ENCODE measurements around the gene VDR.

VDR gene

DNA sequence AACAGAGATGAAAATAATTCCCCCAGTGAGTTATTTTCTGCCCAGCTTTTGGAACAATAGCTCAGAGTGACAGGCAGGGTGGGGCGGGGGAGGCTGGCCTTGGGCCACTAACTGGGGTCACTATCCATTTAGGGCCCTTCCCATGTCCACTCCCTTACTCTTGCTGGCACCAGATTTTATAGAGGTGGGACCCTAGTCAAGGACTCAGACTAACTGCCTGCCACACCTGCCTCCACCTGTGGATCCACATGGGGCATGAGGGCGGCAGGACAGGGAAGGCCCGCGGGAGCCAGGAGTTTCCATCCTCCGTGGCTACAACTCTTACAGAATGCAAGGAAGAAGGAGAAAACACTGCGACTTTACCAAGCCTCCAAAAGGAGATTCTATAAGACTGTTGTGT lies 10.1 kb downstream of the VDR start:
- peak overlapping the region; percentile 9; the same call in 1 of the 2 replicates for H3K4me3 ChIP-seq (ENCODE audit: low read length)
- peak overlapping the region; percentile 87 for H3K4me2 ChIP-seq (ENCODE audit: low read depth, low read length)

DNA sequence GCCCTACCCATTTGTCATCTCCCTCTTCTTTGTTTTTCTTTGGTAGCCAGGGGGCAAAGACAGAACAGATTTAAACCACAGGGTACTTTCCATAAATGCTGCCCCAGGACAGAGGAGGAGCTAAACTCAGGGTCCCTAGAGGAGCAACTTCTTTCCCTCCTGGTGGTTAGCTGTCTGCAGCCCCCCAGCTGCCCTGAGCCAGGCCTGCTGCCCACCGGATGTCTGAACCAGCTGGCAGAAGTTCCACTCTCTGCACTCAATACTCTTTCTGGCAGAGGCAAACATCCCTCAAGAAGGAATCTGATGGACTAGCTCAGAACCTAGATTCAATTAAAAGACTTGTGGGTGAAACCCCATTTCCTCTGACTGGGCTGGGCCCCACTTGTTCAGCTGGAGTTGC lies 10.7 kb downstream of the VDR start:
- TF ChIP-seq EZH2phosphoT487 (IDR thresholded peaks at IDR 0.05; ENCODE audit: low read length) (no peak), EZH2 (optimal IDR thresholded peaks at IDR 0.05; ENCODE audit: low read depth, low read length) (no peak)
- TF ChIP-seq, protein P1, sequence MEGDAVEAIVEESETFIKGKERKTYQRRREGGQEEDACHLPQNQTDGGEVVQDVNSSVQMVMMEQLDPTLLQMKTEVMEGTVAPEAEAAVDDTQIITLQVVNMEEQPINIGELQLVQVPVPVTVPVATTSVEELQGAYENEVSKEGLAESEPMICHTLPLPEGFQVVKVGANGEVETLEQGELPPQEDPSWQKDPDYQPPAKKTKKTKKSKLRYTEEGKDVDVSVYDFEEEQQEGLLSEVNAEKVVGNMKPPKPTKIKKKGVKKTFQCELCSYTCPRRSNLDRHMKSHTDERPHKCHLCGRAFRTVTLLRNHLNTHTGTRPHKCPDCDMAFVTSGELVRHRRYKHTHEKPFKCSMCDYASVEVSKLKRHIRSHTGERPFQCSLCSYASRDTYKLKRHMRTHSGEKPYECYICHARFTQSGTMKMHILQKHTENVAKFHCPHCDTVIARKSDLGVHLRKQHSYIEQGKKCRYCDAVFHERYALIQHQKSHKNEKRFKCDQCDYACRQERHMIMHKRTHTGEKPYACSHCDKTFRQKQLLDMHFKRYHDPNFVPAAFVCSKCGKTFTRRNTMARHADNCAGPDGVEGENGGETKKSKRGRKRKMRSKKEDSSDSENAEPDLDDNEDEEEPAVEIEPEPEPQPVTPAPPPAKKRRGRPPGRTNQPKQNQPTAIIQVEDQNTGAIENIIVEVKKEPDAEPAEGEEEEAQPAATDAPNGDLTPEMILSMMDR (IDR thresholded peaks at IDR 0.05; ENCODE audit: low read length) = no peak
- Histone ChIP-seq H3K9me3 (replicated peaks; ENCODE audit: insufficient read depth, low read length) (no peaks in the 10 kb centered on the region), H3K4me3 (ENCODE audit: low read length) (peak overlapping the region; percentile 9; the same call in 1 of the 2 replicates), H3K4me1 (ENCODE audit: low read length) (peaks cover 79% of the 10 kb centered on the region), H3F3A (ENCODE audit: insufficient read depth, low read length) (peaks cover 41% of the 10 kb centered on the region), H3K79me2 (ENCODE audit: low read length) (peaks cover 89% of the 10 kb centered on the region), H3K9me2 (replicated peaks; ENCODE audit: insufficient read depth, low read length) (no peaks in the 10 kb centered on the region), H3K9ac (ENCODE audit: low read length) (peak overlapping the region; percentile 33; the same call in 1 of the 2 replicates), H3K36me3 (replicated peaks; ENCODE audit: insufficient read depth, low read length) (no peaks in the 10 kb centered on the region), H3K4me2 (ENCODE audit: low read depth, low read length) (peak overlapping the region; percentile 87), H4K20me1 (ENCODE audit: insufficient read depth, low read length) (no peaks in the 10 kb centered on the region), H3K27ac (ENCODE audit: low read length) (peak overlapping the region; percentile 93), H3K27me3 (replicated peaks; ENCODE audit: insufficient read depth, low read length) (no peaks in the 10 kb centered on the region), H2AFZ (ENCODE audit: low read length) (no peak overlapping the region)
- DNase-seq = peak; percentile 67

More for the DNA sequence above, 10.1 kb downstream of the VDR start:
- peaks cover 41% of the 10 kb centered on the region for H3F3A ChIP-seq (ENCODE audit: insufficient read depth, low read length)
- no peaks in the 10 kb centered on the region for H3K27me3 ChIP-seq (replicated peaks; ENCODE audit: insufficient read depth, low read length)
- peak overlapping the region; percentile 93; the same call in 1 of the 2 replicates for H3K27ac ChIP-seq (ENCODE audit: low read length)
- no peaks in the 10 kb centered on the region for H4K20me1 ChIP-seq (ENCODE audit: insufficient read depth, low read length)
- TF ChIP-seq, protein P1 (IDR thresholded peaks at IDR 0.05; ENCODE audit: low read length) = no peak
- TF ChIP-seq EZH2phosphoT487 (IDR thresholded peaks at IDR 0.05; ENCODE audit: low read length) (no peak), EZH2 (optimal IDR thresholded peaks at IDR 0.05; ENCODE audit: low read depth, low read length) (no peak)
- DNase-seq = no peak
- H3K36me3 ChIP-seq (replicated peaks; ENCODE audit: insufficient read depth, low read length) = no peaks in the 10 kb centered on the region
- H3K4me1 ChIP-seq (ENCODE audit: low read length) = peaks cover 76% of the 10 kb centered on the region
- no peak overlapping the region for H2AFZ ChIP-seq (ENCODE audit: low read length)
- no peaks in the 10 kb centered on the region for H3K9me2 ChIP-seq (replicated peaks; ENCODE audit: insufficient read depth, low read length)
- H3K79me2 ChIP-seq (ENCODE audit: low read length) = peaks cover 89% of the 10 kb centered on the region
- peak overlapping the region; percentile 33; the same call in 1 of the 2 replicates for H3K9ac ChIP-seq (ENCODE audit: low read length)
- no peaks in the 10 kb centered on the region for H3K9me3 ChIP-seq (replicated peaks; ENCODE audit: insufficient read depth, low read length)

DNA sequence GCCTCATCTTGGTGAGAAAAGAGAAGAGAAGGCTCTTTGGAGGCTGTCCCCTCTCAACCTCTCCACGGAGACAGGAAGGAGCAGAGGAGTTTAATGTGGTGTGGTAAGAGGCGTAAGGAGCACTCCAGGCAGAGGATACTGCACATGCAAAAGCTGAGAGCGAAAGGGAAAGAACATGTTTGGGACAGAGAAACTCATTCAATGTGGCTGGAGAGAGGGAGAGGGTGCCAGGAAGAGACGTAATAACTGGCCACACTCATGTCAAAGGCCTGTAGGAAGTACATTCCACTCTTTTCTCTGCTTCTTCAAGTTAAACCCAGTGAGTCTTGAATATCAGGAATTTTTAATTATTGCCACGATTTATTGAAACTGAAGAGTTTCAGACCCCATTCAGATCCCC lies 12.0 kb downstream of the VDR start:
- H3K4me3 ChIP-seq (ENCODE audit: low read length) = no peak overlapping the region
- no peaks in the 10 kb centered on the region for H3K9me2 ChIP-seq (replicated peaks; ENCODE audit: insufficient read depth, low read length)
- H3K9me3 ChIP-seq (replicated peaks; ENCODE audit: insufficient read depth, low read length) = no peaks in the 10 kb centered on the region
- H4K20me1 ChIP-seq (ENCODE audit: insufficient read depth, low read length) = no peaks in the 10 kb centered on the region
- no peak overlapping the region for H2AFZ ChIP-seq (ENCODE audit: low read length)
- H3F3A ChIP-seq (ENCODE audit: insufficient read depth, low read length) = peaks cover 41% of the 10 kb centered on the region
- H3K79me2 ChIP-seq (ENCODE audit: low read length) = peaks cover 89% of the 10 kb centered on the region
- H3K4me2 ChIP-seq (ENCODE audit: low read depth, low read length) = peak overlapping the region; percentile 87
- peak overlapping the region; percentile 93 for H3K27ac ChIP-seq (ENCODE audit: low read length)
- TF ChIP-seq, protein P1 (IDR thresholded peaks at IDR 0.05; ENCODE audit: low read length) = no peak
- TF ChIP-seq EZH2phosphoT487 (IDR thresholded peaks at IDR 0.05; ENCODE audit: low read length) (no peak), EZH2 (optimal IDR thresholded peaks at IDR 0.05; ENCODE audit: low read depth, low read length) (no peak)
- peaks cover 82% of the 10 kb centered on the region for H3K4me1 ChIP-seq (ENCODE audit: low read length)
- H3K27me3 ChIP-seq (replicated peaks; ENCODE audit: insufficient read depth, low read length) = no peaks in the 10 kb centered on the region
- no peak for DNase-seq
- no peak overlapping the region for H3K9ac ChIP-seq (ENCODE audit: low read length)
- H3K36me3 ChIP-seq (replicated peaks; ENCODE audit: insufficient read depth, low read length) = no peaks in the 10 kb centered on the region
